Measurements from ENCODE around the gene SPATA12.

SPATA12 gene, protein sequence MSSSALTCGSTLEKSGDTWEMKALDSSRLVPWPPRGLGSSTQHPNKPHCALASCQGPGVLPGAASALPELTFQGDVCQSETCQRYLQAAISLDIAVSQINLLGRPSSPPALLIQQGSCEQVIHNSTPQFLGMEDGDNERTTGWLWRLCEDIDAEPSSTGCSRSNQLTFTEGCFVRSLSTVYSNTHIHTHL

DNA sequence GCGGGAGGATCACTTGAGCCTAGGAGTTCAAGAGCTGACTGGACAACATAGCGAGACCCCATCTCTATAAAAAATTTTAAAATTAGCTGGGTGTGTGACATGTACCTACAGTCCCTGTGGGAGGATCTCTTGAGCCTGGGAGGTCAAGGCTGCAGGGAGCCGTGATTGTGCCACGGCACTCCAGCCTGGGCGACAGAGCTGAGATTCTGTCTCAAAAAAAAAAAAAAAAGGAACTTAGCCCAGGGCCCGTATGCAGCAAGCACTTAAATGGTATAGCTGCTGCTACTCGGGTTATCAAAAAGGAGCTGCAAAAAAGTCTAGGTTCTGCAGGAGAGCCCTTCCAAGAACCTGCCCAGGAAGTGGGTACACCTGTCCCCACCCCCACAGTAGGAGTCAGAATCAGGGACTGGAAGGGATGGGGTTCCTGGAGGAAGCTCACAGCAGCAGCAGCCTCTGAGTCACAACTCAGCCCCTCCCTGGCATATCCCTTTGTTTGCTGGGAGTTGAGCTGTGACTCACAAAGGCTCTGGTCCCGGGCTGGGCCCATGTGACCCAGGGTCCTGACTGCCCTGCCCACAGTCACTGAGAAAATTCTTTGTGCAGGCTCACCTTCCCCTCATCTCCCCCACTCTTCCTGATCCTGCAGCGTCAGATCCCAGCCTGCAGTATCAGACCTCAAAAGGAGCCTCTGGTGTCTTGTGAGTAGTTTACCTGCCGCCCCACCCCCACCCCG is at the start of gene SPATA12:
TSS of gene SPATA12 (plus strand) at position 576 of the 733 bp plus-strand sequence. CDS start 13,031 bp downstream, outside the sequence.
- DNase-seq: no peak

DNA sequence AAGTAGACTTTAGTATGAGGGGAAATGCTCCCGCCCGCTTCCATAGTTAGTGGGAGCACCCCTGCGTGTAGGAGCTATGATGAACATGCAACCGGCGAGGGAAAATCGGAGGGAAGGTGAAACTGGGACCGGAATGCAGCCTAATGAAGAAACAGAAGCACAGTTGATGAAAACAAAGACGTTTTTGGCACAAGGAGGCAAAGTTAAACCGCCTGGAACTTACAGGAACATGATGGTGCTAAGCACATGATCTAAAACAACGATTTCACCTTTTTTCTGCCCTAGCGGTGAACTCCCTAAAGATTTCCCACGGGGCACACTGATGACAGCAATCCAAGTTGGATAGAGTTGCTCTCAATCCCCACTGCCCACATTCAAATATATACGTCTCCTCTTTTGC is 49.4 kb upstream of the SPATA12 start:
- DNase-seq: no peak

DNA sequence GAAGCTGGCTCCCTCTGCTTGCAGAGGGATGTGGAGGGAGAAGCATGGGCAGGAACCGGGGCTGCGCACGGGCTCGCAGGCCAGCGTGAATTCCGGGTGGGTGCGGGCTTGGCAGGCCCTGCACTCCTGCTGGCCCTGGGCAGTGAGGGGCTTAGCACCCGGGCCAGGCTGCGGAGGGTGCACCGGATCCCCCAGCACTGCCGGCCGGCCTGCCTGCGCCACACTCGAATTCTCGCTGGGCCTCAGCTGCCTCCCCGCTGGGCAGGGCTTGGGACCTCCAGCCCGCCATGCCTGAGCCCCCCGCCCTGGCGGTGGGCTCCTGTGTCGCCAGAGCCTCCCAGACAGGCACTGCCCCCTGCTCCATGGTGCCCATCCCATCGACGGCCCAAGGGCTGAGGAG is 47.6 kb upstream of the SPATA12 start:
- DNase-seq: no peak

DNA sequence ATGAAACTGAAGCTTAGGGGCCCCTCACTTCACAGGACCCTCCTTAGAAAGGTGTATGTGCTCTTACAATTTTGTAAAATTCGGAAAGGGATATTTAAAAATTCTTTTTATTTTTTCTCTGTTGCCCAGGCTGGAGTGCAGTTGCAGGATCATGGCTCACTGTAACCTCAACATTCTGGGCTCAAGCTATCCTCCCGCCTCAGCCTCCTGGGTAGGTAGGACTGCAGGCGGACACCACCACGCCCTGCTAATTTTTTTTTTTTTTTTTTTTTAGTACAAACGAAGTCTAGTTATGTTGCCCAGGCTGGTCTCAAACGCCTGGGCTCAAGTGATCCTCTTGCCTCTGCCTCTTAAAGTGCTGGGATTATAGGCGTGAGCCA is 45.1 kb upstream of the SPATA12 start:
- DNase-seq: no peak

DNA sequence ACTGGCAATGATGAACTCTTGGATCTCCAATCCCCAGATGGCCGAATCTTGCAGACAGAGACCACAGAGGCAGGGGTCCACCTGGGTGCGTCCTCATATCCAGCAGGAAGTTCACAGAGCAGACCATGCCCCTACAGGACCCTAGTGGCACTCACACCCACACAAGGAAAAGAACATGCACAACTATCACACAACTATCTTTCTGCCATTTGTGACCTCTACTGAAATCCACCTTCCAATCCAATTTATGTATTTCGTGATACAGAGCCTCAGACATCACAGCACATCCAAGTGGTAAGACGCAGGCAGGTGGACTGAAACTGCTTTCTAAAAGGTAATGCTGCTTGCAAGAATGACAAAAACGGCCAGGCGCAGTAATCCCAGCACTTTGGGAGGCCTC is 44.6 kb upstream of the SPATA12 start:
- no peak for DNase-seq

DNA sequence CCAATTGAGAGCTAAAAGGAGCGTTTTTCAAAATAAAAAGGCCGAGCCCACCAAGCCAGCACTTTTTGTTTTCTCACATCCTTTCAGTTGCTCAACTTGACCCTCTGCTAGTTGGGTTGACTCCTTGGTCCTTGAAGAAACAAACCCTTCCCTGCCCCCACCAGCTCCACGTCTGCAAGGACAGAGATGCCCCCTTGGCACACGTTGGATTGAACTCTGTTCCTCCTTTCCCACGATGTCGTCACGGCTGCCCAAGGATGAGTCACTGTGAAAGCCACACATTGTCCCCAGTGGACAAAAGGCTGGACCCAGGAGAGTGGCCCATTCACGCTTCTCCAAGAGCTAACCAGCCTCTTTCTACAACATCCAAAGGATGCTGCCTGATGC is 43.0 kb upstream of the SPATA12 start:
- DNase-seq: no peak

DNA sequence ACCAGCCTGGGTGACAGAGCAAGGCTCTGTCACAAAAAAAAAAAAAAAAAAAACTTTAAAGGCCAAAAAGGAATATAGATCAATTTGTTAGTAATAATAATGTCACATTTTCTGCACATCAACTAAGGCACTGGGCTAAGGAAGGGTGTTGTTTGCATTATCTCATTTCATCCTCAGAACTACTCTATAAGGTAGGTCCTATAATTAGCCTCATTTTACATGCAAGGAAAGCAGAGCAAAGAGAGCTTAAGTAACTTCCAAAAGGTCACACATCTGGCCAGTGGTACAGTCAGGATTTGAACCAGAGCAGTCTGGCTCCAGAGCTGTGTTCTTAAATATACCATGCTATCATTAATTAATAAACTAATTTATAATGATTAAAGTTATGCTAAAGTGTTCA is 42.2 kb upstream of the SPATA12 start:
- DNase-seq: no peak

DNA sequence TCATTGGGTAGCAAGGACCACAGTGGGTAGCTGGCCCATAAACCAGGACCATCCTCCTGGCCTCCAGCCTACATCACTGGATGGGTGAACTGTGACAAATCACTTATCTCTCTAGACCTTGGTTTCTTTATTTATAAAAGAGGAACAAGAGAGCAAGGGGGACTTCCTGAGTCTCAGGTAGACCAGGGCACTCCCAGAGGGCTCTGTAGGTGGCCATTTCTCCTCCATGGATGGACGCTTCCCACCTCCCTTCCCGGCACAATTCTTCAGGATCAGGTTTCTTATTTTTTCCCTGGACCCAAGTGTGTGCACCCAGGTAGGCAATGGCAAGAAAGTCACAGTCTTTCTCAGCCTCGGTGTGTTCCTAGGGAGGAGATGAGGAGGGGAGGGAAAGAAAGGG is 41.4 kb upstream of the SPATA12 start:
- DNase-seq: no peak

DNA sequence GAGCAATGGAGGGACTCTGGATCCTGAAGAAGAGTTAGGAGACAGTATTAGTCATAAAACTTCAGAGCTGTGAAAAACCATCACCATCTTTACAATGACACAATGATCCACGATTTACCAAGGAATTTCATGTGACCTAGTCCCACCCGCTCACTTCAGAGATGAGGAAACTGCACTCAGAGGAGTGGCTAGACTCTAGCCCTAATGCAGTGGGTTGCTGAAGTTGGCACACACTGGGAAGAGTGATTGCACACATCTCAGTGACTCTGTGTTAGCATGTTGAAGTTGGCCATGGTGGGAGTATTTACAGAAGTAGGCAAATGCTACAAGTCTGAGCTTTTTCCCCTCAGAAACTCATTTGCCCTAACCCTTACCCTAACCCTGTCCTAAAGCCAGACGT is 35.2 kb upstream of the SPATA12 start:
- DNase-seq: no peak

DNA sequence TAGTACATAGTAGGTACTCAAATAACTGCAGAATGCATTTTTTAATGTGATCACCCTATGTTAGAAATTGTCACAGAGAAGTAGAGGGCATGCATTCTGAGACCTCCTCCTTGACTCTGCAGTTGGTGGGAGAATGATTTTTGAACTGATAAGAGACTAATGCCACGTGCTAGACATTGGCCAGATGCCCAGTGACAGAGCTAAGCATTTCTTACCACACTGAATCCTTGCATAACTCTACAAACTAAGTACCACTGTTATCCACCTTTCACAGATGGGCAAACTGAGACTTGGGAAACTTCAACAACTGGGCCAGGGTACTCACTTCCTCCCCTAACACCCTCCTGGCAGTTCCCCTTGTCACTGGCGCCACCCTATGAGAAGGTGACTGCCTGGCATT is 33.5 kb upstream of the SPATA12 start:
- DNase-seq: no peak

DNA sequence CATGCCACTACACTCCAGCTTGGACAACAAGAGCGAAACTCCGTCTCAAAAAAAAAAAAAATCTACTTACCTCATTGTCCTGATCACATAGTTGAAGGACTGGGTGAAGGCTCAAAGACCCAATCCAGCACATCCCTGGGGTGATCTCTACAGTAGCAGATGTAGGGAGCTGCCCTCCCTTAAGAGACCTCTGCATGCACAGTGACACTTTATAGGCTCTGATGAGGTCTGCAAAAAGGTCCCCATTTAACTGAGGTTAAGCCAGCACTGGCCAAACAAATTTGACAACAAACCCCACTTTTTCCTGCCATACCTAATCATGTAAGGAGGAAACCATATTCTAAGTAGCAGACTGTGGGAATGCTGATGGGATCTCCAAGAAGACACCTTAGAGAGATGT is 31.1 kb upstream of the SPATA12 start:
- DNase-seq: no peak

DNA sequence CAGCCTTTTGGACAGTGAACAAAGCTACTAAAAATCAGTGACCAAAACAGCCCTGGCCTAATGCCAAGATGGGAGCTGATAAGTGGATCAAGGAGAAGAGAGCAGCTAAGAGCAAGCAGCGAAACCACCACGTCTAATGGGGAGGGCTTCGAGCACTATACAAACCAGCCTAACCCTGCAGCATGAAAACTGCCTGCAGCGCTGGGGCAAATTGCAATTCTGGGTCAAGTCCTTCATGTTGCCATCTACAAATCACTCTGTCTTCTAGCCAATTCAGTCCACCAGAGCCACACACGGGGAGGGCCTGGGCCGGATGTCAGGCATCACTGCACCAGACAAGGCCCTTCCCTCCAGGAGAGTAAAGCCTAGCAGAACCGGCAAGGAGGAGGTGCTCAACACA is 30.5 kb upstream of the SPATA12 start:
- DNase-seq: no peak

DNA sequence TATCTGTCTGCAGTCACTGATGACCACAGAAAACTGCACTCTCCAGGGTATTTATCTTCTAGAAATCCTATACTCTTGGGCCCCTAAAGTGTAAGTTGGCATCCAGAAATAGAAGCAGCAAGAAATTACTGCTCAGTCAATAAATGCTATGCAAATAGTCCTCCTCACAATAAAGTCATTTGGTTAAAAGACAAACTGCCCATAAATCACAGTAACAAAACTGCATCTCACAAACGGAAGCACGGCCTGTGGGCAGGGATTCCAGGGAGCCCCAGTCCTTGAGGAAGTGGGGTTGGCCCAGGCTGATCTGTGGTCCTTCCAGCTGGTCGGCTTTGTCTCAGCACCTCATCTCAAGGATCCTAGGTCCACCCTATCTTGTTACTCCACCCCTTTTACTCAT is 29.7 kb upstream of the SPATA12 start:
- DNase-seq: no peak

DNA sequence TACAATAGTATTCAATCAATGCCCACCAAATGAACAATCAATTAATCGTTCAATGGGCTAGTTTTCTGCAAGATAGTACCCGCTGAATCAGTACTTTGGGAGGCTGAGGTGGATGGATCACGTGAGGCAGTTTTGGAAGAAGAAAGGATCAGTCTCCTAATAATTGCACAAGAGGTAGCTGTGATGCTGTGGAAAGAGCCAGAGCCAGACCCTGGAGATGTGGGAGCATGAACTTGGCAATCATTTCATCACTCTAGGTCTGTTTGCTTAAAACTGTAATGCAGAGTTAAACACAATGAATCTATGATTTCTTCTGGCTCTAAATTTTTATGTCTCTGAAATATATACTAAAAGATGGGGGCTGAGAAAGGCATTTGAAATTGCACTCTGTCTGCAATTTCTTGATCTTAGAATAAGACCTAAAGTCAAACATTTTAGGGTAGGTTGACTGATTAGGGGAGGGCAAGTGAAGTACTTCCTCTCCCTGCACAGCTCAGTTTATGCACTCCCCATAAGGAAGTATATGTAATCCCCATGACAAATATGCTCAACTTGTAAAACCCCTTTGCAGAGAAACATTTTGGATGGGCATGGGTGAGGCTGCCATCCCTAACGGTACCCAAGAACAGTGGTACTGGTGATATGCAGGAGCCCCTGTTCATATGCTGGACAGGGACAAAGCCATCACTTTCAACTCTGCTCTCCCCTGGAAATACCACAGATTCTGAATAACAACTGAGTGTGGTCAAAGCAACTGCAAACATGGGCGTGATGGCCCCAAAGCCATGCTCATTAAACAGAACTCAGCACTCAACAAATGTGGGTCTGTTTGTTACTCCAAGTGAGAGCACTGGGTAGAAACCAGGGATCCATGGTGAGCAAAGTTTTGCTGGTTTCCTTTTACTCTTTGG is 28.6 kb upstream of the SPATA12 start:
- no peak for DNase-seq

DNA sequence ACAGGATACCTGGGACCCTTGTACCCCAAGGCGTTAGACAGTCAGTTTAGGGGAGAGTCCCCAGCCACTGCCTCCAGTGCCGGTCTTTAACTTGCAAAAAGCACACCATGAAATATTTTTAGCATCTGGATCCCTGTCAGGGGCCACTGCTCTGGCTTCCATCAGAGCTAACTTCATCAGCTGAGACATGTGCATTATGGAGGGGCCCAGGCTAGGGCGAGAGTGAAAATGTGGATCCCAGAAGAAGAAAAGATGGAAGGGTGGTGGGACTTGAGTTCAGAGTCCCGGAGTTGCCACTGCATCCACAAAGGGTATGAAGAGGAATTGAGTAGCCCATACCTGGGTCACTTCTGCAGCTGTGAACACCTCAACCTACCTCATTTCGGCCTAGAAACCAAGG is 23.5 kb upstream of the SPATA12 start:
- DNase-seq: no peak

DNA sequence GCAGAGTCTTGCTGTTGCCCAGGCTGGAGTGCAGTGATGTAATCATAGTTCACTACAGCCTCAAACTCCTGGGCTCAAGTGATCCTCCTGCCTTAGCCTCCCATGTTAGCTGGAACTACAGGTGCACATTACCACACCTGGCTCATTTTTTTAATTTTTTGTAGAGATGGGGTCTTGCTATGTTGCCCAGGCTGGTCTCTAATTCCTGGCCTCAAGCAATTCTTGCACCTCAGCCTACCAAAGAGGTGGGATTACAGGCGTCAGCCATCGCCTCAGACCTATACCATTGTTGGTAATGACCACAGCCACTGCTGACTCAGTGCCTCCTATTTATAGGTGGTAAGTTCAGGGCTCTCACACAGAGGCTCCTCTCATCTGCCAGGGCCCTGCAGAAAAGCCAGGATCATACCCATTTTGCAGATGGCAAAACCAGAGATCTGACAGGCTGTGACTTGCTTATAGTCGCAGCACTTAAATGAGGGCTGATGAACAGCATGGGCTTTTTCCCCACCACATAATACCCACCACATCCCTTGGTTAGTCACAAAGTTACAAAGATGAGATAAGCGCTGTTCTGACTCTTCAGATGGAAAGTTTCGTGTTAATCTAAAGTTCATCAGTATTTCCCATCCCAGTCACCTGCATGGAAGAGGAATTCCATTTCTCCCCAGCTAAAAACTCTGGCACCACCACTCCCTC is 21.8 kb upstream of the SPATA12 start:
- DNase-seq: no peak

DNA sequence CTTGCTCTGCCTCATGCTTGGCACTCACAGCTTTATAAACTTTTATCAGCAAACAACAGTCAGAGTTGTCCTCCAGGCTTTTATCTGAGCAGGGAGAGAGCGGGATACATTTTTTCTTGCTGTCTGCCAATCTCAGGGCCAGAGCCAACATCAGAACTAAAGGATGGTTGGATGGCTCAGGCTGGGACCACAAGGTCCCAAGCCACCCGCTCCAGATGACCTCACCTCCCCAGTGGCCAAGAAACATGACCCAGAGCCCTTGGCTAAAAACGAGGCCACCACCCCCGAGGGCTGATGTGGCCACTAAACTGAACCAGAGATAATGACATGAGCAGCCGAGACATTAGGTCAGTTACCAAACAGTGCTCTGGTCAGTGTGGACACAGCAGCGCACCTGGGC is 18.8 kb upstream of the SPATA12 start:
- DNase-seq: no peak

DNA sequence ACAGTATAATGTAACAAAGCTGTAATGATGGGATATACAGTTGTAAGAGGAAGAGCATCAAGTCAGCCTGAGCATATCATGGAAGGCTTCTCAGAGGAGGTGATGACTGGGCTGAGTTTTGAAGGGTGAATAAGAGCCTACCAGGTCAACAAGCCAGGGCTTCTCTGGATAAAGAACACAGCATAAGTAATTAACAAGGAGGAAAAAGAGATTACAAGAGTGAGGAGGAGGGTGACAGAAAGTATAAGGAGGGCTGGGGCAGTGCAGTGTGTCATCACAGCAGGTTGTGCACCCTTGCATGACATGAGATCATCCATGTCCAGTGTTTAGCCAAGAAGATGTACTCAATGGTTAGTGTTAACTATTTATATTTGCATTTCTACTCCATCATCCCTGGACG is 16.9 kb upstream of the SPATA12 start:
- DNase-seq: no peak

DNA sequence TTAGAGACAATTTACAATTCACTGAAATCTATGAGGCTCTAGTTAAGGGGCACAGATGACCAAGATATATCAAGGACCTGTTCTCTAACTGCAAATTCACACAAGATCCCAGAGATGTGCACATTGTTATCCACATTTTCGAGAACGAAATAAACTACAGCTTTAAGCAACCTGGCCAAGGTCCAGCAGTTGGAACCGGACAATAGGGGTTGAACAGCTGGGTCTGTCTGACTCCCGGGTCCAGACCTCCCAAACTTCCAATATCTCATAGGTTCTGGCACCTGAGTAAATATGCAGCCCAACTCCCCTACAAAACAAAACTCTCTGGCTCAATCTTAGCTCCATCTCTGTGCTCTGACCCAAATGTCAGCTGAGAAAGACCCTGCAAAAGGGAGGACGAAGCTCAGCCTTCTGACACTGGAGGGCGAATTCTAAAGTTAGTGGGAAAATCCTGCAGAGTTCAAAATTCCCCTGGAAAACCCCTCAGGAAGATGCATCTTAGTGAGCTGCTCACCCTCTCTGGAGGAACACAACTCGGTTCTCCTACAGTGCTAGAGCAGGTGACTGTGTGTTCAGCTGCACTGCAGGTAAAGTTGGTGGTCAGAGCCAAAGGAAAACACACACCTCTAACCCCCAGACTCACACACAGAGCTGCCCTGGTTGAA is 14.2 kb upstream of the SPATA12 start:
- DNase-seq: no peak

DNA sequence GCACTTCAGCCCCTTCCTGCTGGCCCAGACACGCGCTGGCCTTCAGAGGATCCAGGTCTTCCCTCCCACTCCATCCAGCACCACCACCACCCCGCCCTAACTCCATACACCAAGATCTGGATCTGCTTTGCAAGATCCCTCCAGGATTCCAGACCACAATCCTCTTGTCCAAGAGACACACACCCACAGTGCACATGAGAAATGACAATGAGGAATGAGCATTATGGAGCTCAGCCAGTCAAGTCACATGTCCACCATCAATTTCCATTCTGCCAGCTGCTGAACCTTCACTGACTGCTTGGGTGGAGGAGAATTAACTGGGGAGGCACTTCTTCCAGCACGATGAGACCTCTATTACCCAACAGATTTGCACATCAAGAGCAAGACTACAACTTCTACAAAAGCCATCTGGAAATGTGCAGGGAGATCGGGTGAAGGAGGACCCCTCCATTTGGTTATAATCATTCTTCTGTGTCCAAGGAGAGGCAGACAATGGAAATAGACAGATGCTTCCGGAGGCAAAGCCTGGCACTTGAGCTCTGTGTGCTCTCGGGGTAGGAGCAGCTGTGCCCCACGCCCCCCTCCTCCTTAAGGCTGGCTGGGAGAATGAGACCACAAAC is 12.3 kb upstream of the SPATA12 start:
- no peak for DNase-seq

DNA sequence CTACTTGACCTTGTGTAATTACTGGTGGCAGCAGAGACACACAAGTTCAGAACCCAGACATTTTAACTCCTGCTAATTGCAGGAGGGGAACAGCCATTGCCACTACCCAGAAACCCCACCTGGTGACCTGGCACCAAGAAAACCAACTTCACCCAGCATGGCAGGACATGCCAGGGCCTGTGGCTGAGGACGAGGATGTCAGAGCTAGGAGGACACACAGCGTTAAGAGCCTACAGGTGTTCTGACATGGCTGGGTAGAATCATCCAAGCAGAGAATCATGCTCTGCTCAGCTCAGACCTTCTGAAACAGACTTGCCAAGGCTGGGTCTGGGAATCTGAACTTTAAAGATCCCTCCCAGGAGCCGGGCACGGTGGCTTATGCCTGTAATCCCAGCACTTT is 11.7 kb upstream of the SPATA12 start:
- DNase-seq: no peak

DNA sequence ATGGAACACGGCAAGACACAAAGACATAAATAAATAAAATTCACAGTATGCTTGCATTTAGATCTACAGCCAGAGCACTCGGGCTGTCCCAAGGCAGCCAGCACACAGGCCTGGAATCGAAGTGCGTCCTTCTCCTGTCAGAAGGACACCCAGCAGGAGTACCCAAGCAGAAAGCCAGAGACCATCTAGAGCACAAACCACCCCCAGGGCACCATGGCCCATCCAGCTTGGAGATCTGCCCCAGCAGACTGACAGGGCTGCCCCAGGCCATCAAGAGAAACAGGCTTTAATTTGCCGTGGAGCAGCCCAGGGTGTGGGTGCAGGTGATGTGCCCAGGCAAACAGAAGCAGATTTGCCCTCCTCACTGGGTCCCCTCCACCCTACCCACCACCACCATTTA is 7.8 kb upstream of the SPATA12 start:
- DNase-seq: no peak
